ENCODE data around the gene MYOM1.
"Not testable (repeated sequence)": the region's sequence is repeated elsewhere in the genome, so short reads cannot be mapped to it uniquely, and the experiment has no call there.

Gene MYOM1

GRCh38 chr18:3075491-3075890 lies 144.3 kb downstream of the MYOM1 start:
- DNase-seq, result no peak

GRCh38 chr18:3074087-3074486 lies 145.7 kb downstream of the MYOM1 start:
- no peak for DNase-seq

- not testable (repeated sequence) for DNase-seq
Measured at GRCh38 chr18:3073353-3073752, 146.4 kb downstream of the MYOM1 start.

- DNase-seq, result no peak
Measured at GRCh38 chr18:3071676-3072075, 148.1 kb downstream of the MYOM1 start.

- DNase-seq, result no peak
Measured at GRCh38 chr18:3069671-3070433, 149.9 kb downstream of the MYOM1 start.

- no peak for DNase-seq
Measured at GRCh38 chr18:3067722-3068121, 152.0 kb downstream of the MYOM1 start.

- DNase-seq, result no peak
Measured at GRCh38 chr18:3067165-3067661, 152.6 kb downstream of the MYOM1 start.

- DNase-seq, result no peak
Measured at GRCh38 chr18:3066341-3067110, 153.2 kb downstream of the MYOM1 start.

- DNase-seq, result not testable (repeated sequence)
Measured at GRCh38 chr18:3063766-3064165, 156.0 kb downstream of the MYOM1 start.

- peak; percentile 89 for DNase-seq
Measured at GRCh38 chr18:3062798-3063680, 156.7 kb downstream of the MYOM1 start.

GRCh38 chr18:3061581-3062312 lies 158.0 kb downstream of the MYOM1 start:
- peak; percentile 75 for DNase-seq

GRCh38 chr18:3060667-3061580 lies 158.8 kb downstream of the MYOM1 start:
- DNase-seq, result peak; percentile 80

GRCh38 chr18:3059272-3059671 lies 160.5 kb downstream of the MYOM1 start:
- DNase-seq, result no peak

- no peak for DNase-seq
Measured at GRCh38 chr18:3058328-3059191, 161.2 kb downstream of the MYOM1 start.

- no peak for DNase-seq
Measured at GRCh38 chr18:3057526-3057925, 162.2 kb downstream of the MYOM1 start.

- DNase-seq, result no peak
Measured at GRCh38 chr18:3056311-3056710, 163.5 kb downstream of the MYOM1 start.

GRCh38 chr18:3055816-3056215 lies 164.0 kb downstream of the MYOM1 start:
- DNase-seq, result no peak

- no peak for DNase-seq
Measured at GRCh38 chr18:3055186-3055728, 164.5 kb downstream of the MYOM1 start.

- DNase-seq, result no peak
Measured at GRCh38 chr18:3054780-3055179, 165.0 kb downstream of the MYOM1 start.

GRCh38 chr18:3054214-3054613 lies 165.6 kb downstream of the MYOM1 start:
- DNase-seq, result no peak

All from activated effector memory CD4-positive, alpha-beta T cell treated with anti-CD3 and anti-CD28 coated beads, Interleukin-2, amount 50 U/mL, for 16 hours (primary cell).